ENCODE results near the gene SLC7A11.

GRCh38 chr4:138269175-138269574, 27.0 kb upstream of the SLC7A11 start:
- TF ChIP-seq CTCF (IDR thresholded peaks at IDR 0.05) (no peak), POLR2A (IDR thresholded peaks at IDR 0.05) (no peak)

Measured in uterus (tissue), 2 donors.